OCI-LY1 (cell line): ENCODE measurements around the gene KDM3A.

Source experiments
- CTCF ChIP-seq: fragments of 200-600 bp; sonication (generic), shearing (Covaris generic); IDR thresholded peaks from 2 replicates; pipeline ENCODE4 v1.5.1; 2017; ENCODE audit warnings: mild to moderate bottlenecking, antibody characterized with exemption, low read length, moderate library complexity, mixed read lengths
- EZH2 ChIP-seq: fragments of 200-600 bp; sonication (generic), shearing (Covaris generic); IDR thresholded peaks from 2 replicates; pipeline ENCODE4 v1.8.0; 2017; ENCODE audit warnings: borderline replicate concordance, mixed run types, mild to moderate bottlenecking, antibody characterized with exemption, low read length, moderate library complexity, mixed read lengths

GRCh38 chr2:86426271-86426670, 14.9 kb upstream of the KDM3A start:
- TF ChIP-seq CTCF = no peak
- TF ChIP-seq EZH2 = no peak
